ENCODE data around the gene USP33. TPM values are rescaled to one million over a fixed set of nuclear protein-coding genes. Genes with fewer than 3 reads are reported as not detected.
"Not testable (repeated sequence)": the region's sequence is repeated elsewhere in the genome, so short reads cannot be mapped to it uniquely, and the experiment has no call there.

Gene USP33
- total RNA-seq, 1 experiment from 2014 or later = 83.5 TPM

GRCh38 chr1:77739235-77739634 is 20.4 kb downstream of the USP33 start:
- no peak for DNase-seq (ENCODE audit: low read depth)

DNA sequence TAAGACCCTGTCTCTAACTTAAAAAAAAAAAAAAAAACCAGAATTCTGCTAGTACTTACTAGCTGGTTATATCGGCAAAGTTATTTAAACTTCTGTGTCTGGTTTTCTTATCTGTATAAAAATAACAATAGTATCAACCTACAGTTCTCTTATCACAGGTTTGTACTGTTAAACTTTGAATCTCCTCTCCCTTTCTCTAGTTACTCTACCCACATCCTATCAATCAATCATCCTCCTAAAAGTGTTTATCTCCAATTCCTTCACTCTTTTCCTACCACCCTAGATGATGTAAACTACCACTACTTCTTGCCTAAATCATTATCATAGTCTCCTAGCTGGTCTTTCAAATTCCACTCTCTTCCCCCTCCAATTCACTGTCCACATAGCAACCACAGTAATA is 27.6 kb downstream of the USP33 start:
- no peak for DNase-seq (ENCODE audit: low read depth)

GRCh38 chr1:77725706-77726105 is 33.9 kb downstream of the USP33 start:
- DNase-seq (ENCODE audit: low read depth) = no peak

GRCh38 chr1:77718181-77718580 is 41.5 kb downstream of the USP33 start:
- DNase-seq (ENCODE audit: low read depth) = no peak

DNA sequence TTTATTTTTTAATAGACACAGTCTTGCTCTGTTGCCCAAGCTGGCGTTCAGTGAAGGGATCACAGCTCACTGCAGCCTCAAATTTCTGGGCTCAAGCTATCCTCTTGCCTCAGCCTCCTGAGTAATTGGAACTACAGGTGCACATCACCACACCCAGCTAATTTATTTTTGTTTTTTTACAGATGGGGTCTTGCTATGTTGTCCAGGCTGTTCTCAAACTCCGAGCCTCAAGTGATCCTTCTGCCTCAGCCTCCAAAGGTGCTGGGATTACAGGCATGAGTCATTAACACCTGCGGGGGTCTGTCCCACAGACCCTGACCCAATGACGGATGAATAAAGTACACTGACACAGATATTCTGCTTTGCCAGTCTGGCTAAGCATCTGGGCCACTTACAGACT is 43.6 kb downstream of the USP33 start:
- DNase-seq (ENCODE audit: low read depth) = no peak

DNA sequence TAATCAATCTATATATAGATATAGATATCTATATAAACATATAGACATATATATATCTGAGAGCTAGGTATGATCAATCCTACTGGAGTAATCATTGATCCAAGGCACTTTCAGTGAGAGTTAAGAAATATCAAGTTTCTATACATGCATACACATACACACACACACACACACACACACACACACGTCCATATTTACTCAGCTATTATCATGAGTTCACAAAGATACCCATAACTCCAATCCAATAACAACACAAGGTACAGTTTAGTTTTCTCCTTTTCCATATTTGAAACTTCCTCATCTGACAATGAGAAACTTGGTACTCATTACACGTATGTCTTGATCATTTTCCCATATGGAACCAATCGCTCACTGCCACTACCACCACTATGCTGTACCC is 49.9 kb downstream of the USP33 start:
- no peak for DNase-seq (ENCODE audit: low read depth)

GRCh38 chr1:77706321-77706720 is 53.3 kb downstream of the USP33 start:
- no peak for DNase-seq (ENCODE audit: low read depth)

DNA sequence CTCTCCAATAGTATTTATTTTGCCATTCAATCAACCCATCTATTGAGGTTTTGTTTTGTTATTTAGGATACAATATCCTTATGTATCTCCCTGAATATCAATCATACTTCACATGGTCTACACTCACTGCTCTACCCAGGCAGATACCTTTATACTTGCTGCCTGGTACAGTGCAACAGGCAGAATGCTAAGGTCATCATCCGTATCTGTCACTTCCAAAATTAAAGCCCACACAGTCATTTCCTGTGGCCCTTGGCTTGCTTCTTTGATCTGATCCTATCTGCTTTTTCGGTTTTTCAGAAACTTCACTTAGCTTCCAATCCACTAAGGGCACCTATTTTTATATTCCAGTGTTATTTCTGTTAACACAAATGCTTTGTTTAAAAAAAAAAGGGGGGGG is 54.9 kb downstream of the USP33 start:
- DNase-seq (ENCODE audit: low read depth) = no peak

GRCh38 chr1:77699673-77700072 is 60.0 kb downstream of the USP33 start:
- not testable (repeated sequence) for DNase-seq (ENCODE audit: low read depth)

DNA sequence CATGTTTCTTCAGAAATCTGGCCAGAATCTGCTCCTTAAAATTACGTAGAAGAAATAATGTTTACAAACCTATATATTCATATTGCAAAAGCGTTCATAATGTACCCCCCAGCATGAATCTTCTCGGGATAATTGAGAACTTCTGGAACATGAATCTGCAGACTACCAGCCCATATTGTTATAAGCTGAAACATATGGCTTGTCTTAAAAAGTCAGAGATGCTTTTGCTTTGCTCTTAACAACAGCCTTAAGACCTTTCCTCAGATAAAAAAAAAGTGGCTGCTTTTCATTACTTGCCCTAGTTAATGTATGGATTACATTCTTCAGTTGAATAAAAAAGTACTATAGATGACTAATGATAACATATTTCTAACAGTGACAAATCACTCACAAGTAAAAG is 62.2 kb downstream of the USP33 start:
- DNase-seq (ENCODE audit: low read depth) = no peak

- DNase-seq (ENCODE audit: low read depth) = no peak
Measured at GRCh38 chr1:77688939-77689338, 70.7 kb downstream of the USP33 start.

- peak; percentile 13 for DNase-seq (ENCODE audit: low read depth)
Measured at GRCh38 chr1:77687519-77687906, 72.1 kb downstream of the USP33 start.

- DNase-seq (ENCODE audit: low read depth) = no peak
Measured at GRCh38 chr1:77686796-77687518, 72.7 kb downstream of the USP33 start.

GRCh38 chr1:77683160-77684148 is 76.2 kb downstream of the USP33 start:
- peak; percentile 98 for DNase-seq (ENCODE audit: low read depth)

- DNase-seq (ENCODE audit: low read depth) = peak; percentile 97
Measured at GRCh38 chr1:77682460-77683159, 77.0 kb downstream of the USP33 start, which contains the start of gene ZZZ3. TSS of gene ZZZ3 (minus strand) at chr1:77682658. CDS start at chr1:77633354, 49,304 bp downstream.

GRCh38 chr1:77680173-77680572 is 79.5 kb downstream of the USP33 start:
- DNase-seq (ENCODE audit: low read depth) = no peak

DNA sequence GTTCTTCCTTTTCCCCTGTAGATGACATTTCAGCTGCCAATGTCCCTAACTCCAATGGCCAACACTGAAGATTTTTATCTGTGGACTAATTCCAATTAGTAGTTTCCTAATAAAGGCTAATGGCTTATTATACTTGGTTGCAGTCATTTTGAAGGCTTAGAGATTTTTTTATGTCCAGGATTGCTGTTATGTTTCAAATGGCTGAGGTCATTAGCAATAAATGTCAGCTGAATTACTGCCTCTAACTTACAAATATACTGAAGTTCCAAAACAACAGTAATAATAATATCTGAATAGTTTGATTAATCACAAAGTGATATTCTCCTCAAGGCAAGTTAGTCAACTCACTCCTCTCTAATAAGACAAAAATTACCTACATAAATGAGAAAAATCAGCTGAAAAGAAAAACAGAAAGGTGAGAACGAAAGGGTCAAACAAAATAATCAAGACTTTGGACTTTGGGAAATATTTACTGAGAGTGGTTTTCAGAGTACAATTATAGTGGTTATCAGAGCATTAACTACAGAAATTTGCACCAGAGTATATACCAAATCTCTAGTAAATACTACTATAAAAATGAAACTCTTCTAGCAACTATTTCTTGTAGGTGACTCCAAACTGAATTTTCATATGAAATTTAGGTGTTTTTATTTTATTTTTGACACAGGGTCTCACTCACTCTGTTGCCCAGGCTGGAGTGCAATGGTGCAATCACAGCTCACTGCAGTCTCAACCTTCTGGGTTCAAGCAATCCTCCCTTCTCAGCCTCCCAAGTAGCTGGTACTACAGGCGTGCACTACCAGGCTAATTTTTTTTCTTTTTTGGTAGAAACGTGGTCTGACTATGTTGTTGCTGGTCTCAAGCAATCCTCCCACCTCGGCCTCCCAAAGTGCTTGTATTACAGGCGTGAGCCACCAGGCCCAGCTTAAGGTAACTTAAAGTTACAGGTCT is 80.7 kb downstream of the USP33 start:
- DNase-seq (ENCODE audit: low read depth) = no peak

DNA sequence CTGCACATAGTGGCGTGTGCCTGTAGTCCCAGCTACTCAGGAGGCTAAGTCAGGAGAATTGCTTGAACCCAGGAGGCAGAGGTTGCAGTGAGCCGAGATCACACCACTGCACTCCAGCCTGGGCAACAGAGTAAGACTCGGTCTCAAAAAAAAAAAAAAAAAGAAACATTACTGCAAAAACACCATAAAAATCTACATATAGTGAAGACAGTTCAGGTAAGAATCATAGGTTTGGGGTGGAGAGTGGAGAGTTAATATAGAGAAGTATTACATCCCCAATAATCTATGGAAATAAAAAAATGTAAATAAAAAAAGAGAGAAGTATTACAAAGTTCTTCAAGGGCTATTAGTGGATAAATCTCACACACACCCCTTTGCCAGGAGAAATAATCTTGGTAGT is 84.8 kb downstream of the USP33 start:
- DNase-seq (ENCODE audit: low read depth) = not testable (repeated sequence)

DNA sequence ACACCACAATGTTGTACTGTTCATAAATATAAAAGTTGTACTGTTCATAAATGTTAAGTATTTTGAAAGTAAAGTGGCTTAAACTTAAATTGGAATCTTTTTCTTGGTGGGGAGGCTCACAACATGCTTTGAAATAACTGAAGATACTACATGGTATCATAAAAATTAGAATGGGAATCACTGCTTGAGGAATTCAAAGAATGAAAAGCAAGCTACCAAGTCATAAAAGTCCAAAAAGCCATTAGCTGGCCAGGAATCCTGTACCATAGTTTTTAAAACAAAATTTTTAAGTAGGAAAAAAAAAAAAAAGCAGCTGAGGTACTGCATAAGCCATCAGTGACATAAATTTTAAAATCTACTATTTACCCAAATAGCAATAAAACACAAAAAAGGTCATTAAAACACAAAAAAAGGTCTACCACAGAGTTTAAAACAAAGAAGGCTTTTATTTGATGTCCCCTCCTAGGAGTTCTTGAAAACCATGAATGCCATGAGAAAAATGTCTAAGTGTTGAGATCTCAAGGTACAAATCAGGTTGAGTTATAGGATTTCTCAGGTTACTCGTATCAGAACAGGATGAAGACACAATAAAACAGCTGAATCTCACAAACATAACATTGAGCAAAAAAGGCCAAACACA is 85.8 kb downstream of the USP33 start:
- DNase-seq (ENCODE audit: low read depth) = no peak

- DNase-seq (ENCODE audit: low read depth) = no peak
Measured at GRCh38 chr1:77673030-77673429, 86.6 kb downstream of the USP33 start.
